OCI-LY7 (cell line): ENCODE results near the gene LEAP2.

Experiments used
- CTCF ChIP-seq: fragments of 200-600 bp; sonication (generic); conservative IDR thresholded peaks from 2 replicates; pipeline ENCODE4 v1.5.1; 2014; ENCODE audit warnings: mild to moderate bottlenecking, antibody characterized with exemption, low read length, moderate library complexity, mixed read lengths
- EZH2phosphoT487 ChIP-seq: fragments of 200-600 bp; sonication (generic); IDR thresholded peaks from 2 replicates; pipeline ENCODE4 v1.6.1; 2018; ENCODE audit warnings: low read depth, borderline replicate concordance, mild to moderate bottlenecking, mixed run types, antibody characterized with exemption, low read length, moderate library complexity, mixed read lengths

- no peak for TF ChIP-seq CTCF
- no peak for TF ChIP-seq EZH2phosphoT487
Observed at GRCh38 chr5:132837868-132838267, 35.6 kb upstream of the LEAP2 start.
